Keratinocyte (primary cell): ENCODE data around the gene CCDC107.
A peak's percentile ranks its signal among the peaks of the same experiment; 100 is the strongest.

Experiments used
- EZH2 ChIP-seq: IDR thresholded peaks from one replicate; pipeline ENCODE4 v1.6.1; 2012; ENCODE audit warnings: inconsistent platforms, mild to moderate bottlenecking, low read length, moderate library complexity
- TF ChIP-seq, protein P1 (sequence below), 3 experiments: IDR thresholded peaks in 1 of 3; conservative IDR thresholded peaks in 1 of 3; optimal IDR thresholded peaks in 1 of 3; 2 replicates in 2 of 3; 3 replicates in 1 of 3; pipeline versions ENCODE3 to v1.5.1; 2011; ENCODE audit warnings: low read length in 3 of 3, mild to moderate bottlenecking in 3 of 3, moderate library complexity in 2 of 3, control low read depth in 1 of 3, inconsistent platforms in 1 of 3; ENCODE audit not compliant: insufficient read depth in 2 of 3; ENCODE audit errors: extremely low read depth in 1 of 3

- TF ChIP-seq, protein P1, sequence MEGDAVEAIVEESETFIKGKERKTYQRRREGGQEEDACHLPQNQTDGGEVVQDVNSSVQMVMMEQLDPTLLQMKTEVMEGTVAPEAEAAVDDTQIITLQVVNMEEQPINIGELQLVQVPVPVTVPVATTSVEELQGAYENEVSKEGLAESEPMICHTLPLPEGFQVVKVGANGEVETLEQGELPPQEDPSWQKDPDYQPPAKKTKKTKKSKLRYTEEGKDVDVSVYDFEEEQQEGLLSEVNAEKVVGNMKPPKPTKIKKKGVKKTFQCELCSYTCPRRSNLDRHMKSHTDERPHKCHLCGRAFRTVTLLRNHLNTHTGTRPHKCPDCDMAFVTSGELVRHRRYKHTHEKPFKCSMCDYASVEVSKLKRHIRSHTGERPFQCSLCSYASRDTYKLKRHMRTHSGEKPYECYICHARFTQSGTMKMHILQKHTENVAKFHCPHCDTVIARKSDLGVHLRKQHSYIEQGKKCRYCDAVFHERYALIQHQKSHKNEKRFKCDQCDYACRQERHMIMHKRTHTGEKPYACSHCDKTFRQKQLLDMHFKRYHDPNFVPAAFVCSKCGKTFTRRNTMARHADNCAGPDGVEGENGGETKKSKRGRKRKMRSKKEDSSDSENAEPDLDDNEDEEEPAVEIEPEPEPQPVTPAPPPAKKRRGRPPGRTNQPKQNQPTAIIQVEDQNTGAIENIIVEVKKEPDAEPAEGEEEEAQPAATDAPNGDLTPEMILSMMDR (optimal IDR thresholded peaks at IDR 0.05 in 1 of 3, IDR thresholded peaks at IDR 0.05 in 1 of 3, conservative IDR thresholded peaks at IDR 0.05 in 1 of 3; ENCODE audit: extremely low read depth in 1 of 3, insufficient read depth in 2 of 3, low read length in 3 of 3) = peak in 1 of 3 experiments; percentile 52
- TF ChIP-seq EZH2 = no peak
Observed at GRCh38 chr9:35616681-35617459, 41.2 kb upstream of the CCDC107 start.
